DMS114 treated with DMSO at 0.1 percent for 48 hours (cell line): Measurements from ENCODE around the gene OXCT1.

Source experiments
- DNase-seq: peaks from one replicate; lab custom pipeline; 2025; ENCODE audit not compliant: unreplicated experiment; lab: John Stamatoyannopoulos, UW

OXCT1 gene

GRCh38 chr5:41869724-41870626 is at the start of gene OXCT1:
TSS of gene OXCT1 (minus strand) at chr5:41870425. CDS start at chr5:41870358, 67 bp downstream.
- peak; percentile 32 for DNase-seq

DNA sequence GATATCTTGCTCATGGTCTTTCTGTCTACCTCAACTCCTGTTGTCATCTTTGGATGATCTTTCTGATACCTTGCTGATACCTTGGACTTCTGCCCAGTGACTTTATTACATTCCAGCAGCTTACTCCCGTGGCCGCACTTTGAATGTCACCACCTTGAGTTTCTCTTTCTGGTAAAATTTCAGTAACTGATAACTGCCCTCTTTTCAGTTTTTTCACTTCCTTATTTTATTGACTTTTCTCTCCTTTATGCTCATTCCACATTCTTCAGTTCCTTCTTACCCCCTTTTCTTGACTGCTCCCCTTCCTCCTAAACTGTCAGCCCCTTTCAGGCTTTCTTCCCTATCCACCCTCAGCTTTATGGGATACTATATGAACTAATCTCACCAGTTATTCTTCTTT is 47.9 kb upstream of the OXCT1 start:
- DNase-seq = no peak

DNA sequence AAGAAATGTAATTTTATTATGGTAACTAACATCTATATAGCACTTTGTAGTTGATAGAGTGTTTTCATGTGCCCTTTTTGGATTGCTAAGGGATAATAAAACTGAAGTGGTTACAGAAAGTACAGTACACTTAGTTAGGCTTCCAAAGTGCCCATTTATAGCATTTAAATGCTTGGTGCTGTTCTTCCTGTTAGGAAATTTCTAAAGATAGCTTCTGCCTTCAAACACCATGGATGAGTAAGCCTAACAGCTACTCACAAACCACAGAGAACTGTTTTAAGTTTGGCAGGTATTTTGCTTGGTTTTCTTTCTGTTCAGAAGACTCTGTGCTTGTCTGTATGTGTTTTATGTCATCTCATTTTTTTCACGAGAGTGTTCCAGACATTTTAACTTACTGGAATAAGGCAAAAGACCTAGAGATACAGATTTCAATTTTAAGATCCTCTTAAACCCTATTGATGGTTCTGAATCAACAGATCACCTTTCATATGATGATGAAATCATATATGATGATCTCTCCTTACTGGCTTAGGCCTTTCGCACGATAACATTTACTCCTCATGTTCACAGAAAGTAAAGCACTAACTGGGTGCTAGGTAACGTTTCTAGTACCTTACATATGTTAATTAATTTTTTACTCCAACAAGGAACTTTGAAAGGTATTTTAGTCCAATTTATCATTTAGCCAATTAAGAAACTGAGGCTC is 38.3 kb upstream of the OXCT1 start:
- DNase-seq = no peak

DNA sequence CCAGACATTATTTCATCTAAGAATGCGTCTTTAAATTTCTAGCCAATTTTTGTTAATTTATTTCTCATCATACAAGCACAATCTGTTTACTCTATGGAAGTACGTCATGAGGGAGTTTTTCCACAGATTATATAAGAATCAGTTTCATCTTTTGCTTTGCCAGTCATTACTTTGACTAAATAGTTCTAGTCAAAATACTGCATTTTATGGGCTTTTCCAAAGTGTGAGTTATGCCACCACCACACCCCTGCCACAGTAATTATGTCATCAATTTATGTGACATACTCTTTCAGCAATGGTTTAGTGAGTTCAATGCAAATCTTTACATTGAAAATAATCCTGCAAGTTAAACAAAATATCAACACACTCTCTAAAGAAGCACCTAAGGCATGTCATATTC is 35.9 kb upstream of the OXCT1 start:
- no peak for DNase-seq

GRCh38 chr5:41903892-41904799 is 33.9 kb upstream of the OXCT1 start, which contains the start of gene RIMOC1:
TSS of gene RIMOC1 (plus strand) at chr5:41904344. CDS start at chr5:41904368, 24 bp downstream.
- DNase-seq = peak; percentile 96

DNA sequence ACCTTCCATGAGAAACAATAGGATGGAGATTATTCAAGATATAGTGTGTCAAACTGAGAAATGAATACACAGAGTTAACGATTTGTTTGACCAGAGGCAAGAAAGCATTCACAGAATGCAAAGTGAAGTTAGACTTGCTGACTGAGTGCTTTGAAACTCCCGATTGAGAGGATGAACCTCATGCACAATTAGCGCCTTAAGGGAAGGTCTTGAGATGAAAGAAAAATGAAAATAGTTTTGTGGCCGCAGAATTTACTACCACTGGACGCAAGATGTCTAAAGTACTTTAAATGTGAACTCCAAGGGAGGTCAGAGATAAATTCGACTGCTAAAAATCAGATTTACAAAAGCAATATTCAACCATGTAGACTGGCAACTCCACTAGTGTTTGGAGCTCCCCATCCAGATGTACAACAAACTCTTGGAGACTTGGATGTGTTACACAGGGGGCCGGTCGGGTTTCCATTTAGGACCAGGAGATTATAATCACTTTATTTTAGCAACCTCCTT is 33.2 kb upstream of the OXCT1 start:
- DNase-seq = no peak

DNA sequence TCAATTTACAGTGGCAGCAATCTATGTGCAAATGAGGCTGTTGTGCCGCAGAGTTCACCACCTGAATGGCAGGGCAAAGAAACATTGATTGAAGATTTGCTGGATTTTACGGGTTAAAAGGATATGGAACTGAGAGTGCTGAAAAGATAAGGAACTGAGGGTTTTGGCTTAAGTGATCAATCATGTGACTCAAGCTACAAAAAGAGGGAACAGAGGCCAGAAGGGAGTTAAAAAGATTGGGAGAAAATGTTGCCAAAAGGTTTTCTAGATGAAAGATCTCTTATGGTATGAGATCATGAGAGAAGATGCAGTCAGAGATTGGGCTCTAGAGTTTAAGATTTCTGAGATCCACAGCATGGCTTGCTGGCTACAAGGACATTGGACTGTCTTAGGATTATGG is 26.0 kb upstream of the OXCT1 start:
- DNase-seq = no peak

GRCh38 chr5:41893074-41893851 is 23.0 kb upstream of the OXCT1 start:
- DNase-seq = no peak

DNA sequence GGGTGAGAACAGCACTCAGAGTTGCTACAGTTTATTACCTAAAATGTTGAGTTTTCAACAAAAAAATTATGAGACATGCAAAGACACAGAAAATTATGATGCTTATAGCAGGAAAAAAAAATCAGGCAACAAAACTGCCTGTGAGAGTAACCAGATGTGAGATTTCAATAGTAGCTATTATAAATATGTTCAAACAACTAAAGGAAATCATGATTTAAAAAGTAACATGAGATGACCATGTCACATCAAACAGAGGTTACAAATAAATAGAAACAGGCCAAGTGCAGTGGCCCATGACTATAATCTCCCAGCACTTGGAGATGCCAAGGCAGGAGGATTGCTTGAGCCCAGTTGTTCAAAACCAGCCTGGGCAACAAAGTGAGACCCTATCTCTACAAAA is 21.8 kb upstream of the OXCT1 start:
- DNase-seq = no peak

DNA sequence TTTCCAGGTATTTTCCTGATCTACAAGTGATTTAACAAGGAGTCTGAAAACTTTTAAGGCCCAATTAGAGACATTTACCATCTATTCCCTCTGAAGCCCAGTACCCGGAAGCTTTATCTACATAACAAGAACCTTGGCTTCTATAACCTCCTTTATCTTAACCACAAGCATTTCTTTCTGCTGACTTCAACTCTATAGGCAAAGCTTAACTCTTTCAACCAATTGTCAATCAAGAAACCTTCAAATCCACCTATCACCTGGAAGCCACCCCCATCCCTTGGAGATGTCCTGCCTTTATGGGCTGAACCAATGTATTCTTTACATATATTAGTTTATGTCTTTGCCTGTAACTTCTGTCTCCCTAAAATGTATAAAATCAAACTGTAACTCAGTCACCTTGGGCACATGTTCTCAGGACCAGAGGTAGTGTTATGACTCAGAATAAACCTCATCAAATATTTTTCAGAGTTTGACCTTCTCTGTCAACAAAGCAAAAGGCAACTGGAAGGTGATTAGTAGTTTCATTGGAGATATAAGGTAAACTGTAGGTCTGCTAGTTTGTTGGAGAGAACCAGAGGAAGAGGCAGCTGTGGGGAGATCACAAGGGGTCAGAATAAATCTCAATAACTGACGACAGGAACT is 21.0 kb upstream of the OXCT1 start:
- no peak for DNase-seq

GRCh38 chr5:41885286-41885685 is 15.1 kb upstream of the OXCT1 start:
- DNase-seq = no peak

DNA sequence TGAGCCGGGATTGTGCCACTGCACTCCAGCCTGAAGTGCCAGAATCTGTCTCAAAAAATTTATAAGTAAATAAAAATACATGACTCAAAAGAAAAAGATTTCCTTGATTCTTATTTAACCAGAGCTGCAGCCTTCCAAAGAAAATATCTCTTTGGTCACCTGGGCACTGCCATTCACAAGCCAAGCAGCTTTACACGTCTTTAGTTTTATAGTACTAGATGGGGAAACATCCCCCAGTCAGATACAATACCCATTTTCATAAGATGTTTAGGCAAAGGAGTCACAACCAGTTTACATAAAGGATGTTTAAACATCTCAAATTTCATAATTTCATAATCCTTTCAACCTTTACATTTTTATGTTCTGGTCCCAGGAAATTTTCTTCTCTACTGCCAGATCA is 13.7 kb upstream of the OXCT1 start:
- no peak for DNase-seq

DNA sequence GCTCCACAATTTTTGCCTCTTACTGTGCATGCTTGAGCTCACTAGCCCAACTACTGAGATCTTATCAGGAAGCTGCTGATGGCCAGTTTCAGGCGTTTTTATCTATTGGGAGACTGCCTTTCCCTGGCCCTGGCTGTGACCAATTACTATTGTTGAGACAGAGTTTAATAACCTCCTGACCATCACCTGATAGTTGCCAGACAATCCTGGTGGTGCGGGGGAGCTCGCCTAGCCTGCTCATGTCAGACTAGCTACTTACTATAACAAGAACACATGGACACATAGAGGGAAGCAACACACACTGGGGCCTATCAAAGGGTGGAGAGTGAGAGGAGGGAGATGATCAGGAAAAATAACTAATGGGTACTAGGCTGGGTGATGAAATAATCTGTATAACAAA is 13.0 kb upstream of the OXCT1 start:
- no peak for DNase-seq

- DNase-seq = no peak
These were observed 12.5 kb upstream of the OXCT1 start for GRCh38 chr5:41882765-41883164.

- DNase-seq = no peak
These were observed 8.6 kb upstream of the OXCT1 start for GRCh38 chr5:41878643-41879478.

DNA sequence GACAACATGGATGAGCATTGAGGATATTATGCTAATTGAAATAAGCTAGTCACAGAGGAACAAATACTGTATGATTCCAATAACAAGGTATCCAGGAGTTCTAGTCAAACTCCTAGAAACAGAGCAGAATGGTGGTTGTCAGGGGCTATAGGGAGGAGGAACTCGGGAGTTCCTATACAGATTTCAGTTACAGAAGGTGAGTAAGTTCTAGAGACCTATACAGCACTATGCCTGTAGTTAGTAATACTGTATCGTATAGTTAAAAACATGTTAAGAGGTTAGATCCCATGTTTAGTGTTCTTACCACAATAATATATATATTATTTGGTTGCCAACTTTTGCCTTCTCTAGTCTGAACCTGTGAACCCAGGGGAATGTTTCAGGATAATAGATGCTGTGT is 7.9 kb upstream of the OXCT1 start:
- DNase-seq = no peak

DNA sequence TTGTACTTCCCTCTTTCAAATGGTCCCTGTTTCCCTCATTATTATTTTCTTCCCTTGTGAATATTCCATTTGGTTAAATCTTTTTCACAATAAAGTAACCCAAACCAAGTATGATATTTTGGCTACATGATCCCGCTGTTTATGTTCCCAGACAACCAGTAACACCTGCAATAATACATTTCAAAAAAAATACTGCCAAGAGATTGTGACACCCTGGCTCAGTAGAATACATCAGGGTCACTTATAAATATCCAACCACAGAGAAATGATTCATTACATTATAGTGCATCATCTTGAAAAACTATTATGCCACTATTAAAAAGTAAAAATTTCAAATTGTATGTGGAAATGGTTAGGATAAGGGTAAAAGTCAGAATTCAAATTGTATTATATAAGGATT is 7.2 kb upstream of the OXCT1 start:
- no peak for DNase-seq

DNA sequence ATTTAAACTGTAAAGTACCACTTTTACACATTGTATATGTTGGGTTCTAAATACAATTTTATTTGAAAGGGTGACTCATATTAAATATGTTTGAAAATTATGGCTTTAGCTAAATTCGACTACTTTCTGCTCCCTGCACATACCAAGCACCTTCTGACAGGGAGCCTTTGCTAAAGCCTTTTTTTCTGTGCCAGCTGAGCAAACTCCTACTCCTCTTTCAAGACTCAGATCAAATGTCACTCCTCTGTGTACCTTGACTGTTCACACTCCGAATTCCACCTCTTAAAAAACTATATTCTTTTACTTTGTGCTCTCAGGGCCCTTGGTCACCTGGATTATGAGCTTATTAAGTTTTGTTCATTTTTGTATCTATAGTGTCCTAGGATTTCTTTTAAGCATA is 6.5 kb upstream of the OXCT1 start:
- no peak for DNase-seq

DNA sequence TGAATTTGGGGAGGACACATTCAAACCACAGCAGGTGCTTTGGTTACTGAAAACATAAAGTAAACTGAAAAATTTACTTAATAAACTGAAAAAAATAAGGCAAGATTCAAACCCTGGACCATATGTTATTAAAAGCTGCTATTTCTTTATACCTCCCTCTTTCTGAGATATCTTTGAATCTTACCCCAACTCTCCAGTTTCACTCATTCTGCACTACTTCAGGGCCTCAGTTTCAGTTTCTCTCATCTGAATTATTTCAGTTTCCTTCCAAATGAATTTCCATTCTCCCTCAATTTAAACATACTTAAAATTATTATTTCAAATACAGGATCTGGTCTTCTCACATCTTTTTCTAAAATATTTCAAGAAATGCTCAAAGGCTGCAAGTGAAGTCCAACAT is 4.9 kb upstream of the OXCT1 start:
- DNase-seq = no peak
